HG02571 (cell line): ENCODE results near the gene SGSM2.

Experiments
- ATAC-seq: cut with Tn5 transposase; IDR thresholded peaks from one replicate; pipeline ENCODE4 v1.9.1; 2021; ENCODE audit warnings: mild to moderate bottlenecking, moderate library complexity; ENCODE audit not compliant: unreplicated experiment

SGSM2 gene

GRCh38 chr17:2335726-2336214 is 1.5 kb upstream of the SGSM2 start:
- no peak for ATAC-seq

GRCh38 chr17:2336215-2336851 is 968 bp upstream of the SGSM2 start, which contains the start of gene TSR1:
TSR1 (minus strand) TSS chr17:2336457; CDS start chr17:2336427, 30 bp downstream.
- ATAC-seq: peak; percentile 71

- no peak for ATAC-seq
Measured at GRCh38 chr17:2337544-2338314, 428 bp downstream of the SGSM2 start.

- no peak for ATAC-seq
Measured at GRCh38 chr17:2338315-2338657, 985 bp downstream of the SGSM2 start.

- no peak for ATAC-seq
Measured at GRCh38 chr17:2343421-2343820, 6.1 kb downstream of the SGSM2 start.

- ATAC-seq: no peak
Measured at GRCh38 chr17:2344528-2344927, 7.2 kb downstream of the SGSM2 start.

GRCh38 chr17:2346475-2346874 is 9.2 kb downstream of the SGSM2 start:
- ATAC-seq: no peak

GRCh38 chr17:2347805-2348685 is 10.7 kb downstream of the SGSM2 start:
- no peak for ATAC-seq

GRCh38 chr17:2351269-2351668 is 14.0 kb downstream of the SGSM2 start:
- no peak for ATAC-seq

- ATAC-seq: no peak
Measured at GRCh38 chr17:2354311-2354710, 17.0 kb downstream of the SGSM2 start.

GRCh38 chr17:2357237-2357636 is 19.9 kb downstream of the SGSM2 start:
- no peak for ATAC-seq

GRCh38 chr17:2357931-2358434 is 20.7 kb downstream of the SGSM2 start:
- ATAC-seq: no peak

- ATAC-seq: no peak
Measured at GRCh38 chr17:2361010-2361760, 23.9 kb downstream of the SGSM2 start.

GRCh38 chr17:2362016-2362415 is 24.7 kb downstream of the SGSM2 start:
- ATAC-seq: no peak

- no peak for ATAC-seq
Measured at GRCh38 chr17:2362416-2362815, 25.1 kb downstream of the SGSM2 start.

- no peak for ATAC-seq
Measured at GRCh38 chr17:2362881-2363280, 25.6 kb downstream of the SGSM2 start.

- no peak for ATAC-seq
Measured at GRCh38 chr17:2363318-2363717, 26.0 kb downstream of the SGSM2 start.

GRCh38 chr17:2363851-2364762 is 26.8 kb downstream of the SGSM2 start:
- no peak for ATAC-seq

- ATAC-seq: no peak
Measured at GRCh38 chr17:2364763-2365116, 27.4 kb downstream of the SGSM2 start.

GRCh38 chr17:2365132-2365531 is 27.8 kb downstream of the SGSM2 start:
- no peak for ATAC-seq
